ENCODE measurements around the gene SEC14L5.
"Not testable (repeated sequence)": the region's sequence is repeated elsewhere in the genome, so short reads cannot be mapped to it uniquely, and the experiment has no call there.

Gene SEC14L5

GRCh38 chr16:4957720-4958509 is at the start of gene SEC14L5:
TSS of gene SEC14L5 (plus strand) at chr16:4958330. CDS start at chr16:4959324, 994 bp downstream.
- peak; percentile 100 for DNase-seq (ENCODE audit: low spot score)

- no peak for DNase-seq (ENCODE audit: low spot score)
Observed at GRCh38 chr16:4908854-4909401, 49.2 kb upstream of the SEC14L5 start.

DNA sequence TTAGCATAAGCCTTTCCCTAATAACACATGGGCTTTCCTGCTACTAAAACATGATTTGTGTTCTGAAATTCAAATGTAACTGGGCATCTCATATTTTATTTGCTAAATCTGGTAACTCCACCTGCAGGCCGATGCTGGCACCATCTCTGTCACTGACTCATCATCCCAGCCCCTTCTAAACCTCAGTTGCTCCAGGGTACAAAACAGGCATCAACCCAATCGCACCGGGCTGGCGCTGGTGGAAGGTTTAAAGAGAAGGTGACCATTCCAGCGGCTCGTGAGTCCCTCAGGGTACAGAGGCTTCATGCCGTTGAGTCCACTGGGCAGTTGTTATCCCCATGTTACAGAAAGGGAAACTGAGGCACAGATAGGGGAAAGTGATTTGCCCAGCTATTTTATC is 48.3 kb upstream of the SEC14L5 start:
- DNase-seq (ENCODE audit: low spot score): no peak

DNA sequence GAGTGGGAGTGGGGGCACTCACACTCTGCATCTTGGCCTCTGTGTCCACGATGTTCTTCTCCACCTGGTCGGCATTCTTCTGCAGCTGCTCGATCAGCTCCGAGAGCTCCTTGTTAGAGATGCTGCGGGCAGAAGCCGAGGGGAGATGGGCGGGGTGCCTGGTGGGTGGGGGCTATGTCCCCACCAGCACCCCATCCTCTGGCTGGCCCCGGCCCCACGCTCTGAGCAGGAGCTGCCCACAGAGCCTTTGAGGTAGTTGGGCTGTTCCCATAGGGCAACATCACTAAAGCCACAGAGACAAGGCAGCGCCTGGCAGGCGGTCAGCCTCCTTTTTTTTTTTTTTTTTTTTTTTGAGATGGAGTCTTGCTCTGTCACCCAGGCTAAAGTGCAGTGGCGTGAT is 47.3 kb upstream of the SEC14L5 start:
- DNase-seq (ENCODE audit: low spot score): no peak

DNA sequence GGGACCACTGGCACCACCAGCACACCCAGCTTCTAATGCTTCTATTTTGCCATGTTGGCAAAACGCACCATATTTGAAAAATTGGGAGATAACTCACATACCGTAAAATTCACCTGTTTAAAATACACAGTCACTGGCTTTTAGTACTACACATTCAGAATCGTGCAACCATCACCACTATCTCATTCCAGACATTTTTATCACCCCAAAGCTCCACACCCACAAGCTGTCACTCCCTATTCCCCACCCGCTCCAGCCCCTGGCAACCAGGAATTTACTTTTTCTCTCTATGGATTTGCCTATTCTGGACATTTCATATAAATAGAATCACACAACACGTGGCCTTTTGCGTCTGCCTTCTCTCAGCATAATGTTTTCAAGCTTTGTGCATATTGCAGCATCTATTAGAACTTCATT is 46.2 kb upstream of the SEC14L5 start:
- no peak for DNase-seq (ENCODE audit: low spot score)

- no peak for DNase-seq (ENCODE audit: low spot score)
Observed at GRCh38 chr16:4913130-4913773, 44.9 kb upstream of the SEC14L5 start.

DNA sequence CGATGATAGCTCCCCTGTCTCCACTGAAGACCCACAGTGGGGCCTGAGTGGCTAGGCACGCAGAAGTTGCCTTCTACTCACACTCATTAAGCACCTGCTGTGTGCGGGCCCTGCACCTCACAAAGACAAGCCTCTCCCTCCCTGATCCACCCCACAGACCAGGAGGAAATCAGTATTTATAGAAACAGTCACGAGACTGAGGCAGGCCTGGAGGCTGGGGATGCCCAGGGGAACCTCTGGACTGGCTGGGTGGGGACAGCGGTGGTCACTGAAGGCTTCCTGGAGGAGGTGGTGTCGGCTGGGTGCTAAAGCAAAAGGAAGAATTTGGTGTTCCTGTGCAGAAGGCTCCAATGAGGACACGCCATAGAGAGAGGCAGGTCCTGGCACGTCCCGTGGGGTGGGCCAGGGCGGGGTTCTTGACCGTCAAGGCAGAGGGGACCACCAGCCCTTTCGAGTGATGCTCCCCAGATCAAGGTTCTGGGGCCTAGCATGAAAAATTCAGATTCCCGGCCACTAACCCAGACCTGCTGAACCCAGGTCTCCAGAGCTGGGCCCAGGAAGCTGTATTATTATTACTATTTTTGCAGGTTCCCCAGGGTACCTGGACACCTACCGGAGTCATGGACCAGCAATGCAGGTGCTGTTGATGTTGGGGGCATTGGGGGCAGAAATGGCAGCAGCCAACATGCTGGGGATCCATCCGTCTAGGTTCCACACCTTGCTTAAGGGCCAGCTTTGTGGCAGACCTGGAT is 44.2 kb upstream of the SEC14L5 start:
- no peak for DNase-seq (ENCODE audit: low spot score)

DNA sequence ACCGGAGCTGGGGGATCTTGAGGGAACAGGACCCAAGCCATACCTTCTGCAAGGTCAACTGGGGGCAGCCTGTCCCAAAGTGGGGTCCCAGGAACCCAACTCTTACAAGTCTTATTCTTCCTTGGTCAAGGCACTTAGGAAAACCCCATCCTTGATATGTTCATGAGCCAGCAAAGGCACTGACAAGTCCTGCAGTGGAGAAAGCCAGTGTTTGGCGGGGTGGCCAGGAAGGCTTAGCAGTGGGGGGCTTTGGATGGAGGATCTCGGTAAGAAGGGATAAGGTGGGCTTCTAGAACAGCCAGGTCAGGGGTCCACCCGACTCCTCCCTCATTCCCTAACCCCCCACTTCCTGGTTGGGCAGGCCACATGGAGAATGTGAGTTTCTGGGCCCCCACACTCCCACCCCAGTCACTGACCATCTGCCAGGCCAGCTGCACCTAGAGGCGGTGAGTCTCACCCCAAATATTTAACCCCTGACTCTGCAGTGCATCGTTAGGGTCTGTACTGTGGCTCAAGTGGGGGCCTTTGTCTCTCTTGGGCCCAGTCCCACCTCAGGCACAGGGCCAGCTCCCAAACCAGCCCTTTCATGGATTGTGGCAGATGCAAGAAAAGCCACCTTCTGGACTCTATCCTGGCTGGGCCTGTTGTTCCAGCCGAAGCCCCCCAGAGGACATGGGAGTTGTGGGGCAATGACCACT is 43.5 kb upstream of the SEC14L5 start:
- DNase-seq (ENCODE audit: low spot score): no peak

DNA sequence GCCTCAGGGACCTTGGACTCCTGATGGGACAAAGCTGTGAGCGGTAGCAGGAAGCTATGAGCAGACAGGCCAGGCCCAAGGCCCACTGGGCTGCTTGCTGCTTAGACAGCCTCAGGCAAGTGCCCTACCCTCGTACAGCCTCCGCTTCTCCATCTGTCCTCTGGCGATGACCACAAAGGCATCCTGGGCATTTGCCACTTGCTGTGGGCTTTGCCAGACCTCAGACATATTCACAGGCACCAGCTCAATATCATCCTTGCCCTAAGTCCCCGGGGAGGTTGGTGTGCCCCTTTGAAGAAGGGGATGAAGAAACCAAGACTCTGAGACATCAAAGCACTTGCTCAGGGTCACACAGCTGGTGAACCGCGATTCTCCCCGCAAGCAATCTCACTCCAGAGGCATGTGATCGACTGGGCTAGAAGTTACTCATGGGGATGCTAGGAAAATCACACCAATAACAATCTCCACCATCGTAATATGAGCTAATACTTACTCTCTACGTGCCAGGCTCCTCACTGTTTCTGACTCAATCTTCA is 42.8 kb upstream of the SEC14L5 start:
- DNase-seq (ENCODE audit: low spot score): peak; percentile 77

GRCh38 chr16:4917117-4917516 is 41.0 kb upstream of the SEC14L5 start:
- no peak for DNase-seq (ENCODE audit: low spot score)

GRCh38 chr16:4918781-4919251 is 39.3 kb upstream of the SEC14L5 start:
- no peak for DNase-seq (ENCODE audit: low spot score)

GRCh38 chr16:4920826-4921225 is 37.3 kb upstream of the SEC14L5 start:
- no peak for DNase-seq (ENCODE audit: low spot score)

- no peak for DNase-seq (ENCODE audit: low spot score)
Observed at GRCh38 chr16:4922721-4923342, 35.3 kb upstream of the SEC14L5 start.

DNA sequence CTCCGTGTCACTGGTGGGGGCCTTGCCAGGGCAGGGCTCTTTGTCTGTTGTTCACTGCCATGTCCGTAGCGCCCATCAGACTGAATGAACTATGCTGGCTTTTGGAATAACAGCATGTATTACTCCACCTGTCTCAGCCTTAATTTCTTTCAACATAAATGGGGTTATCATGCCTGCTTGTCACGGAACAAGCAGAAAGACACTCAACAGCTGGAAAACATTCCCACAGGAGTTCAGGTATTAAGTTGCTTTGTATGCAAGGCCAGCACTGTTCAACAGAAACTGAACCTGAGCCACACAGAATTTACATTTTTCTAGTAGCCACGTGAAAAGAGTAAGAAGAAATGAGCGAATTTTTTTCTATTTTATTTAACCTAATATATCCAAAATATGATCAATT is 34.3 kb upstream of the SEC14L5 start:
- DNase-seq (ENCODE audit: low spot score): no peak

DNA sequence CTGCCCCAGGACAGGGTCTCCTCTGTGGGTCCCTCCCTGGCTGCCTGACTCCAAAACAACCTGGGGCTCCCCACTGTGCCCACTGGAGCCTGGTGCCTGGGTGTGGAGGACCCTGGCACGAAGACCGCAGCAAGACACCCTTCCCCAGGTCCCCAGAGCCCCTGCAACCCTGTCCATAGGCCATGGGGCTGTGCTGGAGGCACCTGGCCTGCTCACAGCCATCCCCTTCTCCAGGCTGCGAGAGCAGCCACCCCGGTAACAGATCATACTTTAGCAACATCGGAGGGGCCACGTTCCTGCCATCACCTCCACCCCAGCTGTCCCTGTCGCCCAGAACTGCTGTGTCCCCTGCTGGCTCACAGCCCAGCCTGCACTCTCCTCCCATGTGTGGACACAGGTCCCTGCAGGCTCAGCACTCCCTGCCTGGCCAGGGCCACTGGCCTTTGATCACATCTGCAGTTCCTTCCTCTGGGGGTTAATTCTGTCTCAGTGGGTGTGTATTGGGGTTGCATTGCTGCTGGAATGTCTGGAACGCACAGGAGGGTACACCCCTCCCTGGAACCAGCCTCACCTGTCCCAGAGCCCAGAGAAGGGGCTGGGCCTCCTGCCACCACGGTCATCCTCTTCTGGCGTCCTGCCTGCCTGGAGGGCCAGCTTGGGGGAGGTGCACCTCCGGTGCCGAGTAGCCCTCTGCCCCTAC is 33.4 kb upstream of the SEC14L5 start:
- no peak for DNase-seq (ENCODE audit: low spot score)

DNA sequence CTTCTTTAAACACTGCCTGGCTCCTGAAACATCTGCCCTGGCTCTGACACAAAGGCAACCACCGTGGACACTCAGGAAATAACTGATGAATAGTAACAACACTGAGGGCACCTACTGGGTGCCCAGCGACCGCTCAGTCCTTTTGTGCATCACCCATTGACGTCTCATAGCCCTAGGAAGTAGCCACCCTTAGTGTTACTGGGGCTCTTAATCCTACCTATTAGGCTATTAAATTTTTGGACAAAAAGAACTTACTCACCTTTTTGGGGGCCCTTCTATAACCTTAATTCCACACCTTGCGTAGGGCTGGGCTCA is 32.9 kb upstream of the SEC14L5 start:
- no peak for DNase-seq (ENCODE audit: low spot score)

GRCh38 chr16:4925791-4926190 is 32.3 kb upstream of the SEC14L5 start:
- DNase-seq (ENCODE audit: low spot score): no peak

GRCh38 chr16:4926928-4927327 is 31.2 kb upstream of the SEC14L5 start:
- DNase-seq (ENCODE audit: low spot score): no peak

- DNase-seq (ENCODE audit: low spot score): no peak
Observed at GRCh38 chr16:4927661-4928060, 30.5 kb upstream of the SEC14L5 start.

GRCh38 chr16:4928227-4928626 is 29.9 kb upstream of the SEC14L5 start:
- no peak for DNase-seq (ENCODE audit: low spot score)

DNA sequence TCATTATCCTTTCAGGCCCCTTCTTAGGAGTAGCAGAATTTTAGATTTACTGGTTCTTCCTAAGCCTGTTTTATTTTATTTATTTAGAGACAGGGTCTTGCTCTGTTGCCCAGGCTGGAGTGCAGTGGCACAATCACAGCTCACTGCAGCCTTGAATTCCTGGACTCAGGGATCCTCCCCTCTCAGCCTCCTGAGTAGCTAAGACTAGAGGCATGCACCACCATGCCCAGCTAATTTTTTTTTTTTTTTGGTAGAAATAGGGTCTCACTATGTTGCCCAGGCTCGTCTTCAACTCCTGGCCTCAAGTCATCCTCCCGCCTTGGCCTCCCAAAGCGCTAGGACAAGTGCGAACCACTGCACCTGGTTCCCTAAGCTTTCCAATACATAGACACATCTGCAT is 28.5 kb upstream of the SEC14L5 start:
- not testable (repeated sequence) for DNase-seq (ENCODE audit: low spot score)
